AG09309 (cell line): ENCODE measurements around the gene ABHD15.

Experiments
- DNase-seq: peaks from one replicate; pipeline ENCODE4 v3.0.0-alpha.2; 2010; ENCODE audit warnings: low read depth
- H3K4me3 ChIP-seq: 2 replicates; pipeline ENCODE4 v1.5.1; 2011; ENCODE audit warnings: mild to moderate bottlenecking, low read depth, low read length, moderate library complexity; ENCODE audit not compliant: control insufficient read depth
- TF ChIP-seq, protein P1 (sequence below): IDR thresholded peaks from 2 replicates; pipeline ENCODE4 v1.5.1; 2011; ENCODE audit warnings: mild to moderate bottlenecking, low read depth, low read length, inconsistent platforms; ENCODE audit not compliant: insufficient read depth, control insufficient read depth; ENCODE audit errors: missing control alignments

Gene ABHD15

DNA sequence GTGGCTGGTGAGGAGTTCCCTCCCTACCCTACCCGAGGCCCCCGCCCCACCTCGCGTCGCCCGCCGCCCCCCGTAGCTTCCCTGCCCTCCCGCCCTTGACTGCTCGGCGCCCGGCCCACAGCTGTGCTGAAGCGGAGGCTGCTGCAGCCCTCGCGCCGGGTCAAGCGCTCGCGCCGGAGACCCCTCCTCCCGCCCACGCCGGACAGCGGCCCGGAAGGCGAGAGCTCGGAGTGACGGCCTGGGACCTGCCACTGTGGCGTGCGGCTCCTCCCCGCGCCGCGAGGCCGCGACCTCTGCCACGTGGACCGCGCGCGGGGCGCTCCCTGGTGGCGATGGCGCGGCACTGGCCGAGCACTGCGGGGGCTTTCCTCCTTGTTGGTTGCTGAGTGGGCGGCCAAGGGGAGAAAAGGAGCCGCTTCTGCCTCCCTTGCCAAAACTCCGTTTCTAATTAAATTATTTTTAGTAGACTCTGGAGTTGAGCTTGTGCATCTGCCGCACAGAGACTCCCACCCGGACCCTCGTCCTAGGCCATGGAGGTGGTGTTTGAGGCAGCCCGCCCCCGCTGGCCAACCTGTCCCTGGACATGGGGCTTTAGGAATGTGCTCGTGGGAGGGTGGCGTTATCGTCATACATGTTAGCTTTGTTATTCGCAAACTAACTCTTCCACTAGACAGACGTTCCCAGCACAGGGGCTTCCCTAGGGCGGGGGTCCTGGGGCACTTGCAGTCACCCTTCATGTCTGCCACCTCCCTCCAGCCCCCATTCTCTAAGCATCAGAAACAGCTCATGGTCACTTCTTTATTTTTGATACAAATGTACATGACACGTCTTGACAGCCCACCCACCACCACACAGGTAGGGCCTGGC is 6.1 kb upstream of the ABHD15 start:
- H3K4me3 ChIP-seq: no peak overlapping the region; the same call in 1 of the 2 replicates
- no peak for DNase-seq
- TF ChIP-seq, protein P1, sequence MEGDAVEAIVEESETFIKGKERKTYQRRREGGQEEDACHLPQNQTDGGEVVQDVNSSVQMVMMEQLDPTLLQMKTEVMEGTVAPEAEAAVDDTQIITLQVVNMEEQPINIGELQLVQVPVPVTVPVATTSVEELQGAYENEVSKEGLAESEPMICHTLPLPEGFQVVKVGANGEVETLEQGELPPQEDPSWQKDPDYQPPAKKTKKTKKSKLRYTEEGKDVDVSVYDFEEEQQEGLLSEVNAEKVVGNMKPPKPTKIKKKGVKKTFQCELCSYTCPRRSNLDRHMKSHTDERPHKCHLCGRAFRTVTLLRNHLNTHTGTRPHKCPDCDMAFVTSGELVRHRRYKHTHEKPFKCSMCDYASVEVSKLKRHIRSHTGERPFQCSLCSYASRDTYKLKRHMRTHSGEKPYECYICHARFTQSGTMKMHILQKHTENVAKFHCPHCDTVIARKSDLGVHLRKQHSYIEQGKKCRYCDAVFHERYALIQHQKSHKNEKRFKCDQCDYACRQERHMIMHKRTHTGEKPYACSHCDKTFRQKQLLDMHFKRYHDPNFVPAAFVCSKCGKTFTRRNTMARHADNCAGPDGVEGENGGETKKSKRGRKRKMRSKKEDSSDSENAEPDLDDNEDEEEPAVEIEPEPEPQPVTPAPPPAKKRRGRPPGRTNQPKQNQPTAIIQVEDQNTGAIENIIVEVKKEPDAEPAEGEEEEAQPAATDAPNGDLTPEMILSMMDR: peak; percentile 53

DNA sequence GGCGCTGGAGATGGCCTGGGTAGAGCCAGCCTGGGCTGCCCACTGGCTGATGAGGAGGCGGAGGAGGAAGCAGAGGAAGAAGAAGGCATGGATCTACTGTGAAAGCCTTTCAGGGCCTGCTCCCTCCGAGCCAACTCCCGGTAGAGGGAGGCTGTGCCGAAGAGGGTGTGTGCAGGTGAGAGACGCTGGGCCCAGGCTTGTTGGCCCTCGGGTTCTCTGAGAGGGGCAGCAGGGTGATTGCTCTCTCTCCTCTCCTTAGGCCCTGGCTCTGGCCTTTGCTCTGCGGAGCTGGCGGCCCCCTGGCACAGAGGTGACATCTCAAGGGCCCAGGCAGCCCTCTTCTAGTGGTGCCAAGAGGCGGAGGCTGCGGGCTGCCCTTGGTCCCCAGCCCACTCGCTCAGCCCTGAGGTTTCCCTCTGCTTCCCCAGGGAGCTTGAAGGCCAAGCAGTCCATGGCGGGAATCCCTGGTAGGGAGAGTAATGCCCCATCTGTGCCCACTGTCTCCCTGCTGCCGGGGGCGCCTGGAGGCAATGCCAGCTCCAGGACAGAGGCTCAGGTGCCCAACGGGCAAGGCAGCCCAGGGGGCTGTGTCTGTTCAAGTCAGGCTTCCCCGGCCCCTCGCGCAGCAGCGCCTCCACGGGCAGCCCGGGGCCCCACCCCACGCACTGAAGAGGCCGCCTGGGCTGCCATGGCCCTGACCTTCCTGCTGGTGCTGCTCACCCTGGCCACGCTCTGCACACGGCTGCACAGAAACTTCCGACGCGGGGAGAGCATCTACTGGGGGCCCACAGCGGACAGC is 5.2 kb upstream of the ABHD15 start:
- TF ChIP-seq, protein P1: no peak
- H3K4me3 ChIP-seq: no peak overlapping the region; the same call in 1 of the 2 replicates
- DNase-seq: no peak

DNA sequence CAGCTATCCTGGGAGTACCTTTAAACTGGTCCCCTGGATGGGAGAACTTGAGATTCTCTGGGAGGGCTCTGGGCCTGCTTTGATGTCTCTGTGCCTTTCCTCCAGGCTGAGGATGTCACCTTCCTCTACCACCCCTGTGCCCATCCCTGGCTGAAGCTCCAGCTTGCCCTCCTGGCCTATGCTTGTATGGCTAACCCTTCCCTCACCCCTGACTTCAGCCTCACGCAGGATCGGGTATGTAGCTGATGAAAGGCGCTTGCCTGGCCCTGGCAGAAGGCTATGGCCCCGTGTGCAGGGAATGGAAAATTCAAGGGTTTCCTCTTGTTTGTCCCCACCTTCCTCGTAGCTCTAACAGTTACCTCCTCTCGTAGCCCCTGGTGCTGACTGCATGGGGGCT is 4.6 kb upstream of the ABHD15 start:
- no peak for DNase-seq
- TF ChIP-seq, protein P1: no peak
- no peak overlapping the region for H3K4me3 ChIP-seq

DNA sequence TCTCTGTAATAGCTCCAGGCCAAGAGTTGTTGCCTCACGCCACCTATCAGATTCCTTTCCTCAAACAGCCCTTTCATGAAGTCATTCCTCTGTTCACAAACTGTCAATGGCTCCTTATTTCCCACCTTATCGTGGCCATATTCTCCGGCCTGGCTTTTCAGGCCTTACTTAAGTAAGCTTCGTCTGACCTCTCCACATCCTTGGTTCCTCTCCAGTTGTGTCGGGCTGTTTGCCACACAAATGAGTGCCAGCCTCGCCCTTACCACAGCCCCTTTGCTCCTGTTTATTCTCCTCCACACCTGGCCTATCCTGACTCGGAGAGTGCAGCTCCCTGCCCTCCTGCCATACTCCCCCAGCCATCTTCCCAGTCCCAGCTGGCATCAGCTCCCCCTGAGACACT is 3.7 kb upstream of the ABHD15 start:
- H3K4me3 ChIP-seq: no peak overlapping the region
- TF ChIP-seq, protein P1: no peak
- DNase-seq: no peak

DNA sequence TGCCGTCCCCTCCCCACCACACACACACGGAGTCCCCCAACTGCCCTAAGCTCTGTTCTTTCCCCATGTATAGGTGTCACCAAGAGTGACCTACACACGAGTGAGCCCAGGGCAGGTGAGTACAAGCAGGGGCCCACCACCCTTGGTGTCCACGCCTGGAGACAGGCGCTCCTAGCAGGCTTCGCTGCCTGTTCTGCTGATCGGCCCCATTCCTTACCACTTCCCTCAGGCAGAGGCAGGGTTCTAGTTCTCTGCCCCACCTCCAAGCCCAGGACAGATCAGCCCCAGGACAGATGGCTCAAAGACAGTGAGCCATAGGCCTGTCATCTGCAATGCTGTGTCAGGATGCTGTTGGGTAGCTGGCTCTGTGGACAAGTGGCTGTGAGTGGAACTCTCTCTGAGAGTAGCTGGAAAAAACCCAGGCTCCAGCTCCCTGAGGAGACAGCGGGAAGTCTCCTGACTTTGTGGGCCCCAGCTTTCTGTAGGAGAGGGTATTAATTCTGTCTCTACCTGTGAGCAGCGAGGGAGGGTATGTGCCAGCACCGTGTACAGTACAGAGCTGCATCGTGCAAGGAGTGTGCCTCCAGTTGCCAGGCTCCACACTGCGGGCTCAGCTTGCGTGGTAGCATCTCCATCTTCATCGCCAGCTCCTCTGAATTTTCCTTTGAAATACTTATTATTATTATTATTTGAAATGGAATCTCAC is 2.6 kb upstream of the ABHD15 start:
- TF ChIP-seq, protein P1: no peak
- H3K4me3 ChIP-seq: peak overlapping the region; percentile 77
- DNase-seq: no peak
